ENCODE measurements around the gene LPCAT1. TPM values are rescaled to one million over a fixed set of nuclear protein-coding genes. Genes with fewer than 3 reads are reported as not detected.

The LPCAT1 gene
- total RNA-seq, 1 experiment from 2014 or later: 75.0 TPM

DNA sequence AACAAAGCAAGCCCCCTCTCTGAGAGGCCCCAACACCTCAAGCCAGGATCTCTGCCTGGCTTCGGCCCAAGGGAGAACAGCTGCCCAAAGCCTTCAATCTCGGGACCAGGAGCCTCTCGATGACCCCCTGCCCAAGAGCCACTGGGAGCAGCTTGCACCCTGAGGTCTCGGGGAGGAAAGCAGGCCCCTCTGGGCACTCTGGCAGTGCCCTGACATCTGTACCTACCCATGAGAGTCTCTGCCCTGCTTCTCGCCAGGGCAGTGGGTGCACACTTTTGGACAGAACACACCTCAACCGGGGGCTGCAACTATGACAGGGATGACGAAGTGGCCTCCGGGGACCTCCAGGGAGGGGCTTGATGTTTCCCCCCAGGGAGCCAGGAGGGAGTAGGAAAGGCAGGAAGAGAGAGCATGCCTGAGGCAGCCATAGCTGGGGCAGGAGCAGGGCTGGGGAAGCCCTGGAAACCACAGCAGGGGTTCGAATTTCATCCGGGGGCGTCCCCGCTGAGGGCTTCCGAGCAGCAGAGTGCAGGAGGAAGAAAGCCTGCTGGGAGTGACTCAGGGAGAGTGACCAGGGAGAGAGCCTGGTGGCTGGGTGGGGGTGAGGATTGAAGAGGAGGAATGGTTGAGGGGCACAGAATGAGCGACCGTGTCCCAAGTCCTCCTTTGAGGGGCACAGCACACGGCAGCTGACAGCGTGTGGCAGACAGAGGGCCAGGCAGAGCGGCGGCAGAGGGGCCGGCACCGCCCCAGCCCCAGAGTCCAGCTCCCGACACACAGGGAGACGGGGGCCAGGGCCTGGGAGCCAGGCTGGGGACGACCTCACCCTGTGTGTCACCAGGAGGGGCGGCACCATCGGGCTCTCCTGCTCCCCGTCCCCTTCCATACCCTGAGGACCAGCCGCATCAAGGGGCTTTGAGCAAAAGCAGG lies 1.8 kb downstream of the LPCAT1 start:
- no peaks in the 10 kb centered on the region for H3K9me3 ChIP-seq (ENCODE audit: control insufficient read depth in 1 of 2, insufficient read depth in 1 of 2, low read depth in 1 of 2, low read length in 2 of 2)
- ATAC-seq: peak; percentile 43

More for the DNA sequence above, 1.8 kb downstream of the LPCAT1 start:
- Histone ChIP-seq H4K20me1 (ENCODE audit: insufficient read depth) (peaks cover 1% of the 10 kb centered on the region; the same call in 1 of the 2 replicates), H3K36me3 (ENCODE audit: control insufficient read depth in 1 of 2, insufficient read depth in 2 of 2, low read length in 2 of 2) (peaks cover 14 to 21% of the 10 kb centered on the region in 2 experiments; a peak in 3 of 4 replicates), H3K27me3 (ENCODE audit: insufficient read depth, low read length) (no peaks in the 10 kb centered on the region), H2AFZ (ENCODE audit: low read depth, low read length, poor library complexity, severe bottlenecking) (no peak overlapping the region), H3K9me2 (ENCODE audit: insufficient read depth) (no peaks in the 10 kb centered on the region), H3K79me2 (ENCODE audit: insufficient read depth, low read length) (peaks cover 61% of the 10 kb centered on the region), H3K27ac (ENCODE audit: low read depth, low read length) (peak overlapping the region; percentile 67), H3K9ac (ENCODE audit: low read length) (peak overlapping the region; percentile 84), H3K4me3 (replicated peaks in 1 of 2; ENCODE audit: low read depth in 1 of 2, low read length in 2 of 2) (peak overlapping the region; percentile 67 to 76), H3K4me2 (ENCODE audit: low read length) (peak overlapping the region; percentile 84), H3K4me1 (ENCODE audit: control insufficient read depth in 1 of 2, insufficient read depth in 2 of 2, low read length in 2 of 2) (peaks cover 15 to 35% of the 10 kb centered on the region in 2 experiments)
- TF ChIP-seq, protein P1, sequence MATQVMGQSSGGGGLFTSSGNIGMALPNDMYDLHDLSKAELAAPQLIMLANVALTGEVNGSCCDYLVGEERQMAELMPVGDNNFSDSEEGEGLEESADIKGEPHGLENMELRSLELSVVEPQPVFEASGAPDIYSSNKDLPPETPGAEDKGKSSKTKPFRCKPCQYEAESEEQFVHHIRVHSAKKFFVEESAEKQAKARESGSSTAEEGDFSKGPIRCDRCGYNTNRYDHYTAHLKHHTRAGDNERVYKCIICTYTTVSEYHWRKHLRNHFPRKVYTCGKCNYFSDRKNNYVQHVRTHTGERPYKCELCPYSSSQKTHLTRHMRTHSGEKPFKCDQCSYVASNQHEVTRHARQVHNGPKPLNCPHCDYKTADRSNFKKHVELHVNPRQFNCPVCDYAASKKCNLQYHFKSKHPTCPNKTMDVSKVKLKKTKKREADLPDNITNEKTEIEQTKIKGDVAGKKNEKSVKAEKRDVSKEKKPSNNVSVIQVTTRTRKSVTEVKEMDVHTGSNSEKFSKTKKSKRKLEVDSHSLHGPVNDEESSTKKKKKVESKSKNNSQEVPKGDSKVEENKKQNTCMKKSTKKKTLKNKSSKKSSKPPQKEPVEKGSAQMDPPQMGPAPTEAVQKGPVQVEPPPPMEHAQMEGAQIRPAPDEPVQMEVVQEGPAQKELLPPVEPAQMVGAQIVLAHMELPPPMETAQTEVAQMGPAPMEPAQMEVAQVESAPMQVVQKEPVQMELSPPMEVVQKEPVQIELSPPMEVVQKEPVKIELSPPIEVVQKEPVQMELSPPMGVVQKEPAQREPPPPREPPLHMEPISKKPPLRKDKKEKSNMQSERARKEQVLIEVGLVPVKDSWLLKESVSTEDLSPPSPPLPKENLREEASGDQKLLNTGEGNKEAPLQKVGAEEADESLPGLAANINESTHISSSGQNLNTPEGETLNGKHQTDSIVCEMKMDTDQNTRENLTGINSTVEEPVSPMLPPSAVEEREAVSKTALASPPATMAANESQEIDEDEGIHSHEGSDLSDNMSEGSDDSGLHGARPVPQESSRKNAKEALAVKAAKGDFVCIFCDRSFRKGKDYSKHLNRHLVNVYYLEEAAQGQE (IDR thresholded peaks at IDR 0.05; ENCODE audit: low read depth): no peak
- TF ChIP-seq ELF1 (IDR thresholded peaks at IDR 0.05; ENCODE audit: borderline replicate concordance, low read depth): no peak
- 0 out of 2 replicates have a peak, but pooled peaks have one; percentile 34 for TF ChIP-seq POLR2AphosphoS5 (IDR thresholded peaks at IDR 0.05; ENCODE audit: low read depth, low read length)
- no peak for TF ChIP-seq ZNF274 (IDR thresholded peaks at IDR 0.05; ENCODE audit: low read depth, low read length)
- TF ChIP-seq SP1 (IDR thresholded peaks at IDR 0.05; ENCODE audit: low read depth): no peak
- peak; percentile 9 for TF ChIP-seq YY1 (IDR thresholded peaks at IDR 0.05; ENCODE audit: extremely low read depth, insufficient replicate concordance, low read depth, low read length)
- TF ChIP-seq, protein P2, sequence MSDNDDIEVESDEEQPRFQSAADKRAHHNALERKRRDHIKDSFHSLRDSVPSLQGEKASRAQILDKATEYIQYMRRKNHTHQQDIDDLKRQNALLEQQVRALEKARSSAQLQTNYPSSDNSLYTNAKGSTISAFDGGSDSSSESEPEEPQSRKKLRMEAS (IDR thresholded peaks at IDR 0.05): peak; percentile 32; the same call in 1 of the 2 replicates
- no peak for TF ChIP-seq CBX3 (IDR thresholded peaks at IDR 0.05; ENCODE audit: low read depth)
- peak; percentile 91 for TF ChIP-seq EGR1 (IDR thresholded peaks at IDR 0.05; ENCODE audit: low read depth)
- CTCF ChIA-PET: no interaction called here
- POLR2A ChIA-PET: no interaction called here
- RAD21 ChIA-PET (ENCODE audit: low non-redundant PET in 1 of 2, low total read pairs in 2 of 2, uncharacterized antibody in 2 of 2, unreplicated experiment in 2 of 2): interaction anchor here in 1 of 2 experiments (1.2 kb wide), 1 partner anchor 21 kb away, joined by 3 read pairs; no protein-coding TSS in a partner anchor
- DNase-seq (ENCODE audit: low read depth, low spot score): no peak
- BruUV-seq (replicated peaks): no TSS peak
- intact Hi-C loops (cut with micrococcal nuclease): no loop called here

Data from HCT116 (cell line).